ENCODE measurements around the gene CNTN4.

DNA sequence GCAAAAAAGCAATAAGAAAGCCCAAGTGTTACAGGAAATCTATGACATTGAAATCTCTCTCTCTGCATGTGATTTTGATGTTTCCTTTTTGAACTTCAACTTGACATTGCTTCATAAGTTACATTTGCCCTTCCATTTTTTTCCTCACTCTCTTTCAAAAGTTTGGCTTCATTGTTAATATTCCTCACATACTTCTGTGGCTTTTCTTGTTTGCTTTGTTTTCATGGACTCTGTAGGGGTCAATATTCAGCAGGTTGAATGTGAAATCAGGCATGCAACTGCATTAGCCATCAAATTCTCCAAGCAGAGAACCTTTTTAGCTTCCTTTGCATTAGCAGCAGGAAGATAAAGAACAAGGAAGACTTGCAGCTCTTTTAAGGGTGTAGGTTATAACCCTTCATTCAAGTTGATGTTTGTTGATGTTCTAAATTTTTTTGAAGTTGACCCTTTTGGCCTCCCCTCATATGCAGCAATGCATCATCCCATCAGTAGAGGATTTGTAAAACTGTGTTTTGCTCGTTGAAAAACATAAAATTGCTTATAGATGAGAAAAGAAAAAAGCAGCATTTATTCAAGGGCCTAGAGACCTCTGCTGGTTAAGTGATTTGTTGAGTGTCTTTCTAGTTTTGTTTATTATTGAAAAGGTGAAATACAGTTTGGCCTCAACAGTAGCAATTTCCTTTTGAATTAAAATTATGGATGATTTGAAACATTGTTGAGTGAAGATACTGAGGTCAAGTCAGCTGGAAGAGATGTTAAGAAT is 800.1 kb downstream of the CNTN4 start:
- no peak for TF ChIP-seq EZH2 (IDR thresholded peaks at IDR 0.05)
- TF ChIP-seq, protein P1, sequence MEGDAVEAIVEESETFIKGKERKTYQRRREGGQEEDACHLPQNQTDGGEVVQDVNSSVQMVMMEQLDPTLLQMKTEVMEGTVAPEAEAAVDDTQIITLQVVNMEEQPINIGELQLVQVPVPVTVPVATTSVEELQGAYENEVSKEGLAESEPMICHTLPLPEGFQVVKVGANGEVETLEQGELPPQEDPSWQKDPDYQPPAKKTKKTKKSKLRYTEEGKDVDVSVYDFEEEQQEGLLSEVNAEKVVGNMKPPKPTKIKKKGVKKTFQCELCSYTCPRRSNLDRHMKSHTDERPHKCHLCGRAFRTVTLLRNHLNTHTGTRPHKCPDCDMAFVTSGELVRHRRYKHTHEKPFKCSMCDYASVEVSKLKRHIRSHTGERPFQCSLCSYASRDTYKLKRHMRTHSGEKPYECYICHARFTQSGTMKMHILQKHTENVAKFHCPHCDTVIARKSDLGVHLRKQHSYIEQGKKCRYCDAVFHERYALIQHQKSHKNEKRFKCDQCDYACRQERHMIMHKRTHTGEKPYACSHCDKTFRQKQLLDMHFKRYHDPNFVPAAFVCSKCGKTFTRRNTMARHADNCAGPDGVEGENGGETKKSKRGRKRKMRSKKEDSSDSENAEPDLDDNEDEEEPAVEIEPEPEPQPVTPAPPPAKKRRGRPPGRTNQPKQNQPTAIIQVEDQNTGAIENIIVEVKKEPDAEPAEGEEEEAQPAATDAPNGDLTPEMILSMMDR (IDR thresholded peaks at IDR 0.05) = no peak
